ENCODE data around the gene GRID1. TPM values are rescaled to one million over a fixed set of nuclear protein-coding genes. Genes with fewer than 3 reads are reported as not detected.

The GRID1 gene
- total and polyA plus RNA-seq, 10 of the 15 experiments (the other 5 are each of a cell fraction or from before 2014, with no cell fraction given), result 0.04 to 0.62 (median 0.08) TPM; not detected in 5

DNA sequence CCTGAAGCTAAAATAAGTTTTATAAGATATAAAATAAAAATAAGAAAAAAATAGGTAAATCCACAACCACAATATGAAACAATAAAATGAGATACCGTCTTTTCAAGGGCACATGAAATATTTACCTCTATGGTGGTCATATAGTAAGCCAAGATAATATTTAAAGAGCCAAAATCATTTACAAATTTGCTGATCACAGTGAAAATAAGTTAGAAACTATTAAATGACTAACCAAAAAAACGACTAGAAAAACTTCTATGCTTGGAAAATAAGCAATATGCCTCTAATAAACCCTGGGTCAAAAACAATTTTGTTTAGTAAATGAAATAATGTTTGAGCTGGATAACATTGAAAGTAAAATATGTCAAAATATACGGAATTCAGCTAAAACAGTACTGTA lies 535.2 kb downstream of the GRID1 start:
- Histone ChIP-seq H3K79me2 (ENCODE audit: control insufficient read depth, insufficient read depth, low read length) (no peaks in the 10 kb centered on the region), H2AFZ (ENCODE audit: control insufficient read depth, low read depth, low read length) (no peak overlapping the region), H3K4me3 (no peak overlapping the region), H3K9me3 (replicated peaks; ENCODE audit: control insufficient read depth, insufficient read depth, low read length) (no peaks in the 10 kb centered on the region; the same call in 2 of the 3 replicates), H3K27me3 (replicated peaks in 1 of 2; ENCODE audit: control insufficient read depth in 2 of 2, insufficient read depth in 2 of 2, low read length in 1 of 2) (no peaks in the 10 kb centered on the region; a peak in 1 of 4 replicates), H3K9ac (ENCODE audit: control insufficient read depth, insufficient read depth, low read length) (no peak overlapping the region), H3K4me2 (ENCODE audit: control insufficient read depth, insufficient read depth) (no peak overlapping the region), H3K4me1 (ENCODE audit: control insufficient read depth, insufficient read depth, low read length) (no peaks in the 10 kb centered on the region), H4K20me1 (ENCODE audit: control insufficient read depth, insufficient read depth) (no peaks in the 10 kb centered on the region), H3K36me3 (ENCODE audit: control insufficient read depth in 2 of 2, insufficient read depth in 2 of 2, low read length in 1 of 2) (no peaks in the 10 kb centered on the region), H3K27ac (ENCODE audit: control insufficient read depth, insufficient read depth) (no peak overlapping the region)
- TF ChIP-seq TARDBP (IDR thresholded peaks at IDR 0.05; ENCODE audit: borderline replicate concordance), result no peak
- TF ChIP-seq, protein P1, sequence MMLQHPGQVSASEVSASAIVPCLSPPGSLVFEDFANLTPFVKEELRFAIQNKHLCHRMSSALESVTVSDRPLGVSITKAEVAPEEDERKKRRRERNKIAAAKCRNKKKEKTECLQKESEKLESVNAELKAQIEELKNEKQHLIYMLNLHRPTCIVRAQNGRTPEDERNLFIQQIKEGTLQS (IDR thresholded peaks at IDR 0.05; ENCODE audit: borderline replicate concordance, extremely low read depth, low read depth, low read length), result no peak
- in situ Hi-C loops (cut with MboI) (no loop called here), intact Hi-C loops (cut with micrococcal nuclease; ENCODE audit: unreplicated experiment) (no loop called here)
- ATAC-seq (no peak), DNase-seq (ENCODE audit: low read depth, low spot score) (no peak), FAIRE-seq (no peak)
- ChIA-PET CTCF (interaction anchor here (0.7 kb wide), 1 partner anchor 308 kb away, joined by 3 read pairs; no protein-coding TSS in a partner anchor), RAD21 (ENCODE audit: unreplicated experiment) (no interaction called here), SMC1A (ENCODE audit: uncharacterized antibody, unreplicated experiment) (no interaction called here), POLR2A (no interaction called here)
- BruUV-seq (replicated peaks), result no TSS peak
- WGBS (ENCODE audit: insufficient coverage, insufficient replicate concordance, low lambda C conversion rate, missing lambda C conversion rate), result 0% methylated on average over 3 of the region's 3 CpGs

DNA sequence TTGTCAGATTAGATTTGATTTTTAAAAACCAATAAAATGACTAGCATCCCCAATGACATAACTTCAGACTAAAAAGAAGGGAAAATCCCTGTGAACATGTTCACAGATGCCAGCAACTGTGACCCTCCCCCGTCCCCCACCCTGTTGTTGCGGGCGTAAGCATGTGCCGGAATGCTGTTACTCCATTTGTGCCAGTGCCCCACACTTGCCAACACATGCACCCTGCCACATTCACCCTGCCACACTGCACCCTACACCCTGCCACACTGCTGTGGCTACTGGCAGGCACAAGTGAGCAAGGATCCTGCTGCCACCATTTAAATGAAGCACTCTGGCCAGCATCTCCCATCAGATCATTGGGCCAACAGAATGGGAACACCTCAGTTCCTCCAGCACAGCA lies 540.2 kb downstream of the GRID1 start:
- Histone ChIP-seq H3K4me2 (ENCODE audit: control insufficient read depth, insufficient read depth) (no peak overlapping the region), H3K9ac (ENCODE audit: control insufficient read depth, insufficient read depth, low read length) (no peak overlapping the region), H3K36me3 (ENCODE audit: control insufficient read depth in 2 of 2, insufficient read depth in 2 of 2, low read length in 1 of 2) (no peaks in the 10 kb centered on the region), H3K79me2 (ENCODE audit: control insufficient read depth, insufficient read depth, low read length) (no peaks in the 10 kb centered on the region), H3K4me3 (no peak overlapping the region), H3K9me3 (replicated peaks; ENCODE audit: control insufficient read depth, insufficient read depth, low read length) (no peaks in the 10 kb centered on the region), H3K27me3 (replicated peaks in 1 of 2; ENCODE audit: control insufficient read depth in 2 of 2, insufficient read depth in 2 of 2, low read length in 1 of 2) (no peaks in the 10 kb centered on the region; a peak in 1 of 4 replicates), H4K20me1 (ENCODE audit: control insufficient read depth, insufficient read depth) (no peaks in the 10 kb centered on the region), H3K4me1 (ENCODE audit: control insufficient read depth, insufficient read depth, low read length) (no peaks in the 10 kb centered on the region), H2AFZ (ENCODE audit: control insufficient read depth, low read depth, low read length) (no peak overlapping the region), H3K27ac (ENCODE audit: control insufficient read depth, insufficient read depth) (no peak overlapping the region)
- intact Hi-C loops (cut with micrococcal nuclease; ENCODE audit: unreplicated experiment), result no loop called here
- BruUV-seq (replicated peaks), result no TSS peak
- CTCF ChIA-PET, result no interaction called here
- RAD21 ChIA-PET (ENCODE audit: unreplicated experiment), result no interaction called here
- 53% methylated on average over 4 of the region's 4 CpGs for WGBS (ENCODE audit: insufficient coverage, insufficient replicate concordance, low lambda C conversion rate, missing lambda C conversion rate)
- in situ Hi-C loops (cut with MboI), result no loop called here
- ATAC-seq (no peak), FAIRE-seq (no peak), DNase-seq (ENCODE audit: low read depth, low spot score) (no peak)
- POLR2A ChIA-PET, result no interaction called here
- SMC1A ChIA-PET (ENCODE audit: uncharacterized antibody, unreplicated experiment), result no interaction called here
- TF ChIP-seq ZBED1 (IDR thresholded peaks at IDR 0.05; ENCODE audit: borderline replicate concordance) (no peak), SREBF1 (IDR thresholded peaks at IDR 0.05; ENCODE audit: low read length) (no peak), KLF5 (IDR thresholded peaks at IDR 0.05; ENCODE audit: partially characterized antibody) (no peak), STAT3 (IDR thresholded peaks at IDR 0.05; ENCODE audit: low read depth, low read length) (no peak)
- TF ChIP-seq, protein P2, sequence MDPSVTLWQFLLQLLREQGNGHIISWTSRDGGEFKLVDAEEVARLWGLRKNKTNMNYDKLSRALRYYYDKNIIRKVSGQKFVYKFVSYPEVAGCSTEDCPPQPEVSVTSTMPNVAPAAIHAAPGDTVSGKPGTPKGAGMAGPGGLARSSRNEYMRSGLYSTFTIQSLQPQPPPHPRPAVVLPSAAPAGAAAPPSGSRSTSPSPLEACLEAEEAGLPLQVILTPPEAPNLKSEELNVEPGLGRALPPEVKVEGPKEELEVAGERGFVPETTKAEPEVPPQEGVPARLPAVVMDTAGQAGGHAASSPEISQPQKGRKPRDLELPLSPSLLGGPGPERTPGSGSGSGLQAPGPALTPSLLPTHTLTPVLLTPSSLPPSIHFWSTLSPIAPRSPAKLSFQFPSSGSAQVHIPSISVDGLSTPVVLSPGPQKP (IDR thresholded peaks at IDR 0.05; ENCODE audit: low read depth, low read length), result no peak
- TF ChIP-seq, protein P3, sequence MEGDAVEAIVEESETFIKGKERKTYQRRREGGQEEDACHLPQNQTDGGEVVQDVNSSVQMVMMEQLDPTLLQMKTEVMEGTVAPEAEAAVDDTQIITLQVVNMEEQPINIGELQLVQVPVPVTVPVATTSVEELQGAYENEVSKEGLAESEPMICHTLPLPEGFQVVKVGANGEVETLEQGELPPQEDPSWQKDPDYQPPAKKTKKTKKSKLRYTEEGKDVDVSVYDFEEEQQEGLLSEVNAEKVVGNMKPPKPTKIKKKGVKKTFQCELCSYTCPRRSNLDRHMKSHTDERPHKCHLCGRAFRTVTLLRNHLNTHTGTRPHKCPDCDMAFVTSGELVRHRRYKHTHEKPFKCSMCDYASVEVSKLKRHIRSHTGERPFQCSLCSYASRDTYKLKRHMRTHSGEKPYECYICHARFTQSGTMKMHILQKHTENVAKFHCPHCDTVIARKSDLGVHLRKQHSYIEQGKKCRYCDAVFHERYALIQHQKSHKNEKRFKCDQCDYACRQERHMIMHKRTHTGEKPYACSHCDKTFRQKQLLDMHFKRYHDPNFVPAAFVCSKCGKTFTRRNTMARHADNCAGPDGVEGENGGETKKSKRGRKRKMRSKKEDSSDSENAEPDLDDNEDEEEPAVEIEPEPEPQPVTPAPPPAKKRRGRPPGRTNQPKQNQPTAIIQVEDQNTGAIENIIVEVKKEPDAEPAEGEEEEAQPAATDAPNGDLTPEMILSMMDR (IDR thresholded peaks at IDR 0.05 in 2 of 3, conservative IDR thresholded peaks at IDR 0.05 in 1 of 3; ENCODE audit: control insufficient read depth in 2 of 3, extremely low read depth in 1 of 3, insufficient read depth in 1 of 3, low read depth in 3 of 3, low read length in 3 of 3), result no peak
- TF ChIP-seq, protein P4, sequence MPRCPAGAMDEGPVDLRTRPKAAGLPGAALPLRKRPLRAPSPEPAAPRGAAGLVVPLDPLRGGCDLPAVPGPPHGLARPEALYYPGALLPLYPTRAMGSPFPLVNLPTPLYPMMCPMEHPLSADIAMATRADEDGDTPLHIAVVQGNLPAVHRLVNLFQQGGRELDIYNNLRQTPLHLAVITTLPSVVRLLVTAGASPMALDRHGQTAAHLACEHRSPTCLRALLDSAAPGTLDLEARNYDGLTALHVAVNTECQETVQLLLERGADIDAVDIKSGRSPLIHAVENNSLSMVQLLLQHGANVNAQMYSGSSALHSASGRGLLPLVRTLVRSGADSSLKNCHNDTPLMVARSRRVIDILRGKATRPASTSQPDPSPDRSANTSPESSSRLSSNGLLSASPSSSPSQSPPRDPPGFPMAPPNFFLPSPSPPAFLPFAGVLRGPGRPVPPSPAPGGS (IDR thresholded peaks at IDR 0.05; ENCODE audit: borderline replicate concordance, insufficient read depth, low read depth, low read length, poor library complexity, severe bottlenecking), result no peak
- TF ChIP-seq, protein P5, sequence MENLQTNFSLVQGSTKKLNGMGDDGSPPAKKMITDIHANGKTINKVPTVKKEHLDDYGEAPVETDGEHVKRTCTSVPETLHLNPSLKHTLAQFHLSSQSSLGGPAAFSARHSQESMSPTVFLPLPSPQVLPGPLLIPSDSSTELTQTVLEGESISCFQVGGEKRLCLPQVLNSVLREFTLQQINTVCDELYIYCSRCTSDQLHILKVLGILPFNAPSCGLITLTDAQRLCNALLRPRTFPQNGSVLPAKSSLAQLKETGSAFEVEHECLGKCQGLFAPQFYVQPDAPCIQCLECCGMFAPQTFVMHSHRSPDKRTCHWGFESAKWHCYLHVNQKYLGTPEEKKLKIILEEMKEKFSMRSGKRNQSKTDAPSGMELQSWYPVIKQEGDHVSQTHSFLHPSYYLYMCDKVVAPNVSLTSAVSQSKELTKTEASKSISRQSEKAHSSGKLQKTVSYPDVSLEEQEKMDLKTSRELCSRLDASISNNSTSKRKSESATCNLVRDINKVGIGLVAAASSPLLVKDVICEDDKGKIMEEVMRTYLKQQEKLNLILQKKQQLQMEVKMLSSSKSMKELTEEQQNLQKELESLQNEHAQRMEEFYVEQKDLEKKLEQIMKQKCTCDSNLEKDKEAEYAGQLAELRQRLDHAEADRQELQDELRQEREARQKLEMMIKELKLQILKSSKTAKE (IDR thresholded peaks at IDR 0.05; ENCODE audit: low read depth, poor library complexity, severe bottlenecking), result no peak
